HG03521 (cell line): ENCODE data around the gene CLSTN1.

ENCODE experiments used
- ATAC-seq: cut with Tn5 transposase; IDR thresholded peaks from one replicate; pipeline ENCODE4 v1.9.1; 2021; ENCODE audit warnings: mild to moderate bottlenecking, moderate library complexity; ENCODE audit not compliant: unreplicated experiment

CLSTN1 gene

GRCh38 chr1:9732123-9732971 is 91.4 kb downstream of the CLSTN1 start:
- ATAC-seq: no peak

DNA sequence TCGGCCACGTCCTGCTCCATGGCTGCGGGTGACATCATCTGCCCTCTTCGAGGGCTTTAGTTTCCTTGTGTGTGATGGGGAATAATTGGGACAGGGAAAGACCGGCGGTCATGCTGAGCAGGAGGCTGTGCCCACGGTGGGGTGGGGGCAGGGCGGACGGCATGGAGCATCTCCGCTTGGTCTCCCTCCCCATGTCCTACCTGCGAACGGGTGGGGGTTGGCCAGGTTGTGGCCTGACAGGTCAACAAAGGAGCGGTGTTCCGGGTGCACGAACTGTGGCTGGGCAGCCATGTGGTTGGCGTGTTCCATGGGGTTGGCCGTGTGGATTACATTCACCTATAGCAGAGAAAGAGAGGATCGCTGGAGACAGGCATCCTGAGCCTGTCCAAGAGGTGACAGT is 92.2 kb downstream of the CLSTN1 start:
- ATAC-seq: no peak

GRCh38 chr1:9731051-9731537 is 92.7 kb downstream of the CLSTN1 start:
- no peak for ATAC-seq

GRCh38 chr1:9730096-9730901 is 93.5 kb downstream of the CLSTN1 start:
- no peak for ATAC-seq

DNA sequence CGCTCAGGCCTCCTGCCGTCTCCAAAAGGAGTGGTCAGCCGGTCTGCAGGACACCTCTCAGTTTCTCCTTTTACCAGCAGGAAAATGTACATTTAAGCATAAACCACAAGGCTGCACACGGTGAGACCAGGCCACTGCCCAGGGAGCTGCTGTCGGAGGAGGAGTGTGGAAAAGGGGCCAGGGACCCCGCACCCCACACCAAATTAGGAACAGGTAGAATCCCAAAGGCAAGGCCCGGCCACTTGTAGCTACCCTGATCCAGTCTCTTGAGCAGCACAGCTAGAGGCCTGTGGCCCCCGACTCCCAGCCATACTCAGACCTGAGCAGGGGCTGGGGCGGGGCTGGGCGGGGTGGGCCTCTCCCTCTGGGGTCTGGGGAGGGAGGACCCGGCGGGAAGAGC is 94.2 kb downstream of the CLSTN1 start:
- no peak for ATAC-seq

- ATAC-seq: no peak
Observed at GRCh38 chr1:9728451-9729295, 95.1 kb downstream of the CLSTN1 start.

- ATAC-seq: no peak
Observed at GRCh38 chr1:9726905-9727595, 96.7 kb downstream of the CLSTN1 start.

DNA sequence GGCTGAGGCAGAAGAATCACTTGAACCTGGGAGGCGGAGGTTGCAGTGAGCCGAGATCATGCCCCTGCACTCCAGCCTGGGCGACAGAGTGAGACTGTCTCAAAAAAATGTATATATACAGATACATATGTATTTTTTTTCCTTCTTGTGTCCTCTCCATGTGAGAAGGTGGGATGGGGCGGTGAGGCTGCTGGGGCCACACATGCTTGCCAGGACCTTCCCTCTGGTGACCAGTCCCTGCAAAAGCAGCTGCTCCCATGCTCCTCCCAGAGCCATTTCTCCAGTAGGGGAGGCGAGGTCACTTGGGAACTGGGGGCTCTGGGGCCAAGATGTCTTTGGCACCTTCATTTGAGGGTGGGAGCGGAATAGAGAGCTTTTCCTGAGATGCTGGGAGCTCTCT is 97.4 kb downstream of the CLSTN1 start:
- ATAC-seq: no peak

DNA sequence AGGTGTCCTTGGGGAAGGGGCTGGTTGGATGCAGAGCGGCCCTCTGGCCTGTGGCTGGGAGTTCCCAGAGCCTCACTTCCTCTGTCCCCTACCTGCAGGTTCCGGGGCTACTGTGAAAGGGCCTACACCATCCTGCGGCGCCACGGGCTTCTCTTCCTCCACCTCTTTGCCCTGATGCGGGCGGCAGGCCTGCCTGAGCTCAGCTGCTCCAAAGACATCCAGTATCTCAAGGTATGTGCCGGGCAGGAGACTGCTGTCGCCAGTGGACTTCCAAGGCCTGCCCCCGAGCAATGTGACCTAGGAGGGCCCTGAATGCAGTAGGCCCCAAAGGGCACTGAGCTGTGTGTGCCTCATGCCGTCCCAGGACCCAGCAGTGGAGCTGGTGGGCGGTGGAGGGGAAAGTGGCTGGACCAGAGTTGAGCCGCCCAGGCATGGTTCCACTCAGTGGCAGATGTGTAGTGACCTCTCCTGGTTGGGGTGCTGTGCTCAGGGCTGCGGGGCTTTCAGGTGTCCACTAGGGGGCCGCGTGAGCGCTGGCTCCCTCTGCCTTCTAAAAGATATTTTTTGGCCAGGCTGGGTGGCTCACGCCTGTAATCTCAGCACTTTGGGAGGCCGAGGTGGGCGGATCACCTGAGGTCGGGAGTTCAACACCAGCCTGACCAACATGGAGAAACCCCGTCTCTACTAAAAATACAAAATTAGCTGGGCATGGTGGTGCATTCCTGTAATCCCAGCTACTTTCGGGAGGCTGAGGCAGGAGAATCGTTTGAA is 98.9 kb downstream of the CLSTN1 start:
- ATAC-seq: no peak

GRCh38 chr1:9723926-9724325 is 99.8 kb downstream of the CLSTN1 start:
- ATAC-seq: no peak

DNA sequence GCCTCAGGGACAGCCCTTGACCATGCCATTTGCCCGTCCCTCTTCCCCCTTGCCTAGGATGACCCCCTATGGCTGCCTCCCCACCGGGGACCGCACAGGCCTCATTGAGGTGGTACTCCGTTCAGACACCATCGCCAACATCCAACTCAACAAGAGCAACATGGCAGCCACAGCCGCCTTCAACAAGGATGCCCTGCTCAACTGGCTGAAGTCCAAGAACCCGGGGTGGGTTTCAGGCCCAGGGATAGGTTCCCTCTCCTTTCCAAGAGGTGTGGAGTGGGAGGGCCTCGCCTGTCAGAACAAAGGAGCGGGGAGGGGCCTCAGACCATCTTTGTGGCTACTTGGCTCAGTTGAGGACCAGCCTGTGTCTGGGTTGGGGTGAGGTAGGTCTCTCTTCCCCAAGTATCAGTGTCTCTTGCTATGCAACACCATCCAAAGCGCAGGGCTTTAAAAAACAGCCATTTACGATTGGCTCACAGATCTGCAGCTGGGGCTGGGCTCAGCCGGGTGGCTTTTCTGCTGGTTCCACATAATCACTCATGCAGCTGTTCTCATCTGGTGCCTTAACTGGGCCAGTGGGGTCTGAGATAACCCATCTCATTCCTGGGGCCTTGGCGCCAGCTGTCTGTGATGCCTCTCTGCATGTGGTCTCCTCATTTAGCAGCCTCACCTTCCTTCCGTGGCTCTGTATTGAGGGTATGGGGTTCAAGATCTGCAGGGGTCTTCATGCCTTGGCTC is 100.5 kb downstream of the CLSTN1 start:
- ATAC-seq: no peak

DNA sequence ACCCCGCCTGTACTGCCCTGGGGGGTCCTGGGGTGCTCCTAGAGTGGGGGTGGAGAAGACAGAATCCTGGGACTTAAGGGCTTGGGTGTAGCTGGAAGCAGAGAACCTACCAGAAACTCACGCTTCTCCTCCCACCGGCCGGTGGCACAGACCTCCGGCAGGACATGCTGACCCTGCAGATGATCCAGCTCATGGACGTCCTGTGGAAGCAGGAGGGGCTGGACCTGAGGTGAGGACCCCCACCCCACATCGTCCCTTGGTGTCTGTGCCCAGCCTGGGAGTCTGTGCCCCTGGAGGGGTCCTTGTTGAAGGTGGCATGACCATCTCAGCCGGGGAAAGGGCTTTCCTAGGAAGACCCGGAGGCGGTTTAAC is 101.4 kb downstream of the CLSTN1 start:
- no peak for ATAC-seq

- no peak for ATAC-seq
Observed at GRCh38 chr1:9721606-9722377, 102.0 kb downstream of the CLSTN1 start.

DNA sequence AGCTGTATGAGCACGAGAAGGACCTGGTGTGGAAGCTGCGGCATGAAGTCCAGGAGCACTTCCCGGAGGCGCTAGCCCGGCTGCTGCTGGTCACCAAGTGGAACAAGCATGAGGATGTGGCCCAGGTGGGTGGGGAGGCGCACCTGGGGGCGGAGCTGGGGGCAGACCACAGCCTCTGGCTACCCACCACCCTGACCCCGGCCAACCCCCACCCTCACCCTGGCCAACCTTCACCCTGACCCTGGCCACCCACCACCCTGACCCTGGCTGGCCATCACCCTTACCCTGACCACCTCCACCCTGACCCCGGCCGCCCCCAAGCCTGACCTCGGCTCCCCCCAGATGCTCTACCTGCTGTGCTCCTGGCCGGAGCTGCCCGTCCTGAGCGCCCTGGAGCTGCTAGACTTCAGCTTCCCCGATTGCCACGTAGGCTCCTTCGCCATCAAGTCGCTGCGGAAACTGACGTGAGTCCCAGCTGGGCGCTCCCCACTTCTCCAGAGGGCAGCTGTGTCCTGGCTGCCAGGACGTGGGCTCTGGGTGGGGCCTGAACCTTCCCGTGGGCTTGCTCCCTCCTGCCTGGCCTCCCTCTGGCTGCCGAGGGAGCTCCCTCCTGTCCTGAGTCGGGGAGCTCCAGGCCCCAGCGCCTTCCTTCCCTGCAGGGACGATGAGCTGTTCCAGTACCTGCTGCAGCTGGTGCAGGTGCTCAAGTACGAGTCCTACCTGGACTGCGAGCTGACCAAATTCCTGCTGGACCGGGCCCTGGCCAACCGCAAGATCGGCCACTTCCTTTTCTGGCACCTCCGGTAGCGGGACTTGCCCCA is 102.8 kb downstream of the CLSTN1 start:
- no peak for ATAC-seq

DNA sequence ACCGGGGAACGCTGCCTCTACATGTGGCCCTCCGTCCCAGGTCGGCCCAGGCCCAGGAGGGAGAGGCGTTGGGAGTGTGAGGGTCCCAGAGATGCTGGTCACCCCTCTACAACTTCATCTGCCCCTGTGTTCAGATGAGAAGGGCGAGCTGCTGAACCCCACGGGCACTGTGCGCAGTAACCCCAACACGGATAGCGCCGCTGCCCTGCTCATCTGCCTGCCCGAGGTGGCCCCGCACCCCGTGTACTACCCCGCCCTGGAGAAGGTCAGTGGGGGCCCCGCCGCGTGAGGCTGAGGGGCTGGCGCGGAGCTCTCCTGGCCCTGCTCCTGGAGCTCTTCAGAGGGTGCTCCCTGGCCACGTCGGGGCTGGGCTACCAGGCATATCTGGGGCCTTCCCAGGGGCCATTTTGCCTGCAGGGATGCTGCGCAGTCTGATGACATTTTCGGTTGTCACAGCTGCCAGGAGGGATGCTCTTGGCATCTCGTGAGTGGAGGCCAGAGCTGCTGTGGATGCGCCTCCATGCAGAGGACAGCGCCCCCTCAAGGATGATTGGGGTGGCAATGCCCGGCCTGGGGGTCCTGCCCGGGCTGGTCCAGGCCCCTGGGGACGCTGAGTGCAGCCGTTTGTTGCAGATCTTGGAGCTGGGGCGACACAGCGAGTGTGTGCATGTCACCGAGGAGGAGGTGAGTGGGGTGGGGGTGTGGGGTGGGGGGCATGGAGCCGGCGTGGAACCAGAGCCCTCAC is 103.6 kb downstream of the CLSTN1 start:
- ATAC-seq: no peak

- no peak for ATAC-seq
Observed at GRCh38 chr1:9718006-9718680, 105.6 kb downstream of the CLSTN1 start.
